GM12878 (cell line): ENCODE data around the gene ZNF775. TPM values are rescaled to one million over a fixed set of nuclear protein-coding genes. Genes with fewer than 3 reads are reported as not detected.

Source experiments
- ATAC-seq: fragments of 200-7000 bp; cut with Tn5 transposase; 3 replicates; pipeline ENCODE4 v1.9.1; 2020; ENCODE audit warnings: mild to moderate bottlenecking, moderate library complexity
- BruUV-seq: library from RNA; stranded (reverse); fragments of 400-500 nt; replicated peaks from 2 replicates; lab custom pipeline; 2021; lab: Mats Ljungman, UMichigan
- CTCF ChIA-PET: fragments of 300-600 bp; sonication (Branson Sonifier 250); formaldehyde crosslinking; extraction: SDS; loops from one replicate; lab custom pipeline; 2021; ENCODE audit warnings: inconsistent platforms; lab: Yijun Ruan, JAX
- POLR2A ChIA-PET: fragments of 350-600 bp; formaldehyde crosslinking; extraction: SDS; loops from one replicate; lab custom pipeline; 2021; ENCODE audit warnings: inconsistent platforms; lab: Charles Lee
- RAD21 ChIA-PET: fragments of 300-600 bp; sonication (Branson Sonifier 250); formaldehyde crosslinking; loops from one replicate; lab custom pipeline; 2023; ENCODE audit warnings: antibody characterized with exemption; ENCODE audit not compliant: unreplicated experiment; lab: Charles Lee
- SMC1A ChIA-PET: fragments of 300-600 bp; sonication (Branson Sonifier 250); formaldehyde crosslinking; loops from one replicate; lab custom pipeline; 2023; ENCODE audit not compliant: unreplicated experiment, uncharacterized antibody; lab: Charles Lee
- DNase-seq: peaks from one replicate; pipeline ENCODE4 v3.0.0-alpha.2; 2011; ENCODE audit warnings: low read depth, low spot score
- FAIRE-seq: peaks from 3 replicates; lab custom pipeline; 2011; peaks lifted over from hg19 to GRCh38; lab: Jason Lieb, UNC
- H2AFZ ChIP-seq: 2 replicates; pipeline ENCODE4 v1.6.0; 2011; ENCODE audit warnings: low read depth, low read length, control low read depth; ENCODE audit not compliant: control insufficient read depth
- H3K27ac ChIP-seq: 2 replicates; pipeline ENCODE4 v1.5.1; 2011; ENCODE audit warnings: control low read depth; ENCODE audit not compliant: control insufficient read depth, insufficient read depth
- H3K27me3 ChIP-seq, 2 experiments: replicated peaks in 1 of 2; 2 replicates each; pipeline versions ENCODE4 v1.6.0 to v1.6.1; 2011; ENCODE audit warnings: low read length in 1 of 2; ENCODE audit not compliant: control insufficient read depth in 2 of 2, insufficient read depth in 2 of 2
- H3K36me3 ChIP-seq, 2 experiments: 2 replicates each; pipeline ENCODE4 v1.5.1; 2011; ENCODE audit warnings: low read length in 1 of 2; ENCODE audit not compliant: control insufficient read depth in 2 of 2, insufficient read depth in 2 of 2
- H3K4me1 ChIP-seq: 2 replicates; pipeline ENCODE4 v1.6.1; 2011; ENCODE audit warnings: mild to moderate bottlenecking, low read length, moderate library complexity, mixed read lengths; ENCODE audit not compliant: control insufficient read depth, insufficient read depth
- H3K4me2 ChIP-seq: 2 replicates; pipeline ENCODE4 v1.6.0; 2011; ENCODE audit warnings: control low read depth; ENCODE audit not compliant: control insufficient read depth, insufficient read depth
- H3K4me3 ChIP-seq: fragments of 200-600 bp; sonication (generic); 2 replicates; pipeline ENCODE4 v1.5.1; 2016
- H3K79me2 ChIP-seq: 2 replicates; pipeline ENCODE4 v1.6.0; 2011; ENCODE audit warnings: low read length; ENCODE audit not compliant: control insufficient read depth, insufficient read depth
- H3K9ac ChIP-seq: 2 replicates; pipeline ENCODE4 v1.8.0; 2011; ENCODE audit warnings: low read length, control low read depth, mixed read lengths; ENCODE audit not compliant: control insufficient read depth, insufficient read depth
- H3K9me3 ChIP-seq: replicated peaks from 3 replicates; pipeline ENCODE4 v1.5.1; 2011; ENCODE audit warnings: mild to moderate bottlenecking, low read length; ENCODE audit not compliant: control insufficient read depth, insufficient read depth
- H4K20me1 ChIP-seq: 2 replicates; pipeline ENCODE4 v1.6.0; 2011; ENCODE audit not compliant: control insufficient read depth, insufficient read depth
- ATF3 ChIP-seq: IDR thresholded peaks from 2 replicates; pipeline ENCODE4 v1.6.1; 2011; ENCODE audit warnings: low read depth, mild to moderate bottlenecking, low read length, moderate library complexity, borderline replicate concordance; ENCODE audit errors: extremely low read depth
- CBX3 ChIP-seq: fragments of 200-600 bp; sonication (generic); IDR thresholded peaks from 2 replicates; pipeline ENCODE4 v1.6.1; 2016; ENCODE audit warnings: low read depth, borderline replicate concordance
- EP300 ChIP-seq, 2 experiments: fragments of 150-350 bp in 1 of 2; IDR thresholded peaks; 2 replicates each; pipeline ENCODE4 v1.6.1; 2011 to 2012; ENCODE audit warnings: low read depth in 2 of 2, low read length in 2 of 2, borderline replicate concordance in 1 of 2, improper control_type of control experiment in 1 of 2, inconsistent platforms in 1 of 2; ENCODE audit not compliant: control insufficient read depth in 1 of 2
- FOS ChIP-seq: IDR thresholded peaks from 3 replicates; pipeline ENCODE4 v1.6.1; 2011; ENCODE audit warnings: borderline replicate concordance; ENCODE audit not compliant: insufficient read length; ENCODE audit errors: extremely low read depth
- GABPA ChIP-seq: IDR thresholded peaks from 2 replicates; pipeline ENCODE4 v1.6.1; 2014; ENCODE audit warnings: antibody characterized with exemption, low read depth, mild to moderate bottlenecking, inconsistent platforms
- GATAD2B ChIP-seq: fragments of 450-650 bp; conservative IDR thresholded peaks from 2 replicates; pipeline ENCODE4 v1.6.1; 2017; ENCODE audit warnings: low read depth, mild to moderate bottlenecking, moderate library complexity
- HCFC1 ChIP-seq: fragments of 150-350 bp; IDR thresholded peaks from 2 replicates; pipeline ENCODE4 v1.6.1; 2014; ENCODE audit warnings: low read length
- HDAC2 ChIP-seq: fragments of 200-600 bp; sonication (generic); IDR thresholded peaks from 2 replicates; pipeline ENCODE4 v1.6.1; 2017
- IRF4 ChIP-seq: IDR thresholded peaks from 2 replicates; pipeline ENCODE4 v1.6.1; 2011; ENCODE audit warnings: low read depth, low read length
- JUND ChIP-seq: IDR thresholded peaks from 2 replicates; pipeline ENCODE4 v1.6.1; 2012; ENCODE audit warnings: low read depth, mild to moderate bottlenecking, low read length, improper control_type of control experiment, moderate library complexity
- KDM1A ChIP-seq: fragments of 200-600 bp; sonication (generic); IDR thresholded peaks from 2 replicates; pipeline ENCODE4 v1.6.1; 2016; ENCODE audit warnings: borderline replicate concordance
- LARP7 ChIP-seq: fragments of 450-650 bp; IDR thresholded peaks from 2 replicates; pipeline ENCODE4 v1.6.1; 2017; ENCODE audit warnings: mild to moderate bottlenecking
- MTA2 ChIP-seq: fragments of 450-650 bp; IDR thresholded peaks from 2 replicates; pipeline ENCODE4 v1.6.1; 2016; ENCODE audit warnings: low read depth, mild to moderate bottlenecking, moderate library complexity
- PAX5 ChIP-seq: IDR thresholded peaks from 2 replicates; pipeline ENCODE4 v1.6.1; 2011; ENCODE audit warnings: low read depth, low read length, borderline replicate concordance
- RELB ChIP-seq: fragments of 450-650 bp; IDR thresholded peaks from 2 replicates; pipeline ENCODE4 v1.6.1; 2017; ENCODE audit warnings: low read depth, mild to moderate bottlenecking, moderate library complexity
- STAT3 ChIP-seq: IDR thresholded peaks from 2 replicates; pipeline ENCODE4 v1.6.1; 2011; ENCODE audit warnings: low read depth, low read length, improper control_type of control experiment
- SUPT20H ChIP-seq: IDR thresholded peaks from 2 replicates; pipeline ENCODE4 v1.6.1; 2011; ENCODE audit warnings: low read depth, mild to moderate bottlenecking, low read length, moderate library complexity, borderline replicate concordance; ENCODE audit not compliant: control insufficient read depth
- USF1 ChIP-seq: IDR thresholded peaks from 2 replicates; pipeline ENCODE4 v1.6.1; 2011; ENCODE audit warnings: borderline replicate concordance, low read depth, mild to moderate bottlenecking, moderate library complexity, mixed read lengths, low read length; ENCODE audit not compliant: insufficient read depth; ENCODE audit errors: extremely low read length
- WRNIP1 ChIP-seq: IDR thresholded peaks from 2 replicates; pipeline ENCODE4 v1.6.1; 2011; ENCODE audit warnings: low read depth, low read length, improper control_type of control experiment, borderline replicate concordance
- YBX1 ChIP-seq: fragments of 450-650 bp; IDR thresholded peaks from 2 replicates; pipeline ENCODE4 v1.6.1; 2016; ENCODE audit warnings: antibody characterized with exemption
- ZBED1 ChIP-seq: IDR thresholded peaks from 2 replicates; pipeline ENCODE4 v1.6.1; 2016; ENCODE audit warnings: borderline replicate concordance
- ZNF217 ChIP-seq: fragments of 450-650 bp; IDR thresholded peaks from 2 replicates; pipeline ENCODE4 v1.6.1; 2017; ENCODE audit warnings: antibody characterized with exemption, mild to moderate bottlenecking
- WGBS: methylation state at CpG from one replicate; pipeline ENCODE4 v1.1.6; 2016; ENCODE audit warnings: low lambda C conversion rate; ENCODE audit not compliant: insufficient replicate concordance, insufficient coverage; ENCODE audit errors: missing lambda C conversion rate; 5-methylcytosine and 5-hydroxymethylcytosine counted together
- in situ Hi-C: fragments of 300-500 bp; cut with MboI; formaldehyde crosslinking; loops from 9 replicates; pipeline ENCODE4 v1.14.3; 2018; ENCODE audit warnings: mixed read lengths
- intact Hi-C: fragments of 100-400 bp; cut with micrococcal nuclease; formaldehyde crosslinking; loops from one replicate; pipeline ENCODE4 v1.14.2; 2022; ENCODE audit not compliant: unreplicated experiment
- polyA plus RNA-seq, 11 experiments: library from polyadenylated mRNA; depleted of rRNA in 4 of 11; unstranded in 6 of 11; stranded (reverse) in 5 of 11; fragments of >200 nt; fragmentation: Nextera tagmentation in 4 of 11; fragmentation: Illumina TruSeq in 1 of 11; extraction: Ambion mirVana in 4 of 11; extraction: Trizol in 1 of 11; gene quantifications; 1 replicate in 1 of 11; 2 replicates in 10 of 11; pipeline versions ENCODE4 v1.2.1 to v1.2.3, GENCODE V29; 2011 to 2016; ENCODE audit warnings: inconsistent platforms in 2 of 11, missing spikeins in 2 of 11, low read depth in 1 of 11
- total RNA-seq, 4 experiments: library from RNA; depleted of rRNA in 3 of 4; stranded (reverse); fragments of >200 nt in 3 of 4; fragmentation: Illumina TruSeq in 1 of 4; extraction: Trizol in 1 of 4; gene quantifications; 2 replicates each; pipeline versions ENCODE4 v1.2.1 to v1.2.3, GENCODE V29; 2013 to 2021
- TF ChIP-seq, protein P1 (sequence below): IDR thresholded peaks from 2 replicates; pipeline ENCODE4 v1.6.1; 2012; ENCODE audit warnings: low read depth, low read length, improper control_type of control experiment

The ZNF775 gene
- total and polyA plus RNA-seq, 10 of the 15 experiments (the other 5 are each of a cell fraction or from before 2014, with no cell fraction given): 0.05 to 14.3 (median 2.1) TPM

DNA sequence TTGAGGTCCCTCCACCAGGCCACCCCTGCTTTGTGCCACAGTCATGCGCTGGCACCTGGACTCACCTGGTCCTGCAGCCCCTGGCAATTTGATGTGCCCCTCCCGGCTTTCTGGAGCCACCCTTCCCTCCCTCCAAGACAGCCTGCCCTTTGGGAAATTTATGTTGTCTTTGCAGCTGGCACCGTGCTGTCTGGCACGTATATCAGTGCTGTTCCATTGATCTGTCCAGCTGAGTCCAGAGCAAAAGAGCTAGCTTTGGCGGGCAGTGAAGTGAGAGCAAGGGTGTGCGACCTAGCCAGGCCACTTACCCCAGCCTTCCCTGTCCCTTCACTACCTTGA lies 43.4 kb upstream of the ZNF775 start (continued):
- TF ChIP-seq STAT3: no peak
- TF ChIP-seq GABPA: no peak
- TF ChIP-seq FOS: no peak
- TF ChIP-seq LARP7: no peak
- no peak for TF ChIP-seq IRF4
- TF ChIP-seq PAX5: no peak
- TF ChIP-seq ZBED1: no peak
- no peak for TF ChIP-seq USF1
- TF ChIP-seq MTA2: no peak

GRCh38 chr7:150336746-150337145 lies 42.4 kb upstream of the ZNF775 start:
- Histone ChIP-seq H3K27ac (no peak overlapping the region), H3K4me2 (no peak overlapping the region), H4K20me1 (no peaks in the 10 kb centered on the region), H2AFZ (no peak overlapping the region), H3K27me3 (0 out of 4 replicates have a peak, but pooled peaks cover 0 to 2% of the 10 kb centered on the region in 2 experiments), H3K4me3 (no peak overlapping the region), H3K4me1 (peaks cover 8% of the 10 kb centered on the region), H3K9me3 (no peaks in the 10 kb centered on the region), H3K36me3 (peaks cover 0 to 7% of the 10 kb centered on the region in 2 experiments; a peak in 2 of 4 replicates), H3K9ac (no peak overlapping the region), H3K79me2 (no peaks in the 10 kb centered on the region)
- intact Hi-C loops (no loop called here), in situ Hi-C loops (no loop called here)
- WGBS: 96% methylated on average over 11 of the region's 14 CpGs
- ChIA-PET CTCF (no interaction called here), POLR2A (no interaction called here), RAD21 (no interaction called here), SMC1A (interaction anchor here (0.7 kb wide), 1 partner anchor 399 kb away, joined by 3 read pairs; no protein-coding TSS in a partner anchor)
- DNase-seq (no peak), FAIRE-seq (no peak), ATAC-seq (no peak)
- no TSS peak for BruUV-seq
- no peak for TF ChIP-seq SUPT20H
- no peak for TF ChIP-seq LARP7
- no peak for TF ChIP-seq HCFC1
- no peak for TF ChIP-seq EP300 (IDR thresholded peaks at IDR 0.05; ENCODE audit: borderline replicate concordance in 1 of 2, control insufficient read depth in 1 of 2, low read depth in 2 of 2, low read length in 2 of 2)
- TF ChIP-seq WRNIP1: no peak
- no peak for TF ChIP-seq RELB
- TF ChIP-seq CBX3: no peak
- TF ChIP-seq GATAD2B: no peak
- TF ChIP-seq KDM1A: no peak
- no peak for TF ChIP-seq HDAC2
- TF ChIP-seq, protein P1, sequence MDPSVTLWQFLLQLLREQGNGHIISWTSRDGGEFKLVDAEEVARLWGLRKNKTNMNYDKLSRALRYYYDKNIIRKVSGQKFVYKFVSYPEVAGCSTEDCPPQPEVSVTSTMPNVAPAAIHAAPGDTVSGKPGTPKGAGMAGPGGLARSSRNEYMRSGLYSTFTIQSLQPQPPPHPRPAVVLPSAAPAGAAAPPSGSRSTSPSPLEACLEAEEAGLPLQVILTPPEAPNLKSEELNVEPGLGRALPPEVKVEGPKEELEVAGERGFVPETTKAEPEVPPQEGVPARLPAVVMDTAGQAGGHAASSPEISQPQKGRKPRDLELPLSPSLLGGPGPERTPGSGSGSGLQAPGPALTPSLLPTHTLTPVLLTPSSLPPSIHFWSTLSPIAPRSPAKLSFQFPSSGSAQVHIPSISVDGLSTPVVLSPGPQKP: no peak
- TF ChIP-seq ZNF217: no peak
- no peak for TF ChIP-seq ATF3
- no peak for TF ChIP-seq YBX1
- no peak for TF ChIP-seq JUND
